Sciatic nerve (tissue), 2 donors: ENCODE measurements around the gene SLC29A3. TPM values are rescaled to one million over a fixed set of nuclear protein-coding genes. Genes with fewer than 3 reads are reported as not detected.
A peak's percentile ranks its signal among the peaks of the same experiment; 100 is the strongest.

Experiments
- ATAC-seq: fragments of 200-7000 bp; cut with Tn5 transposase; one replicate; pipeline ENCODE4 v1.9.1; 2020; ENCODE audit warnings: mild to moderate bottlenecking, moderate library complexity
- DNase-seq: peaks from one replicate; pipeline ENCODE4 v3.0.0-alpha.2; 2020; ENCODE audit warnings: low spot score
- intact Hi-C: fragments of 100-400 bp; cut with DNase I; formaldehyde crosslinking; loops from one replicate; pipeline ENCODE4 v1.14.2; 2022
- total RNA-seq: library from RNA; stranded (reverse); fragmentation: NEBNext Ultra II Directional; extraction: Animal tissue kit (Norgen Biotek cat#: 25700); gene quantifications from one replicate; pipeline ENCODE4 v1.2.1, GENCODE V29; 2021
- donor health status: DM: no; HTN: no; CAD: no.
- donor health status: DM: no; HTN: no; CAD: no.

The SLC29A3 gene
- total RNA-seq, 1 donor from 2014 or later, result 8.7 TPM

DNA sequence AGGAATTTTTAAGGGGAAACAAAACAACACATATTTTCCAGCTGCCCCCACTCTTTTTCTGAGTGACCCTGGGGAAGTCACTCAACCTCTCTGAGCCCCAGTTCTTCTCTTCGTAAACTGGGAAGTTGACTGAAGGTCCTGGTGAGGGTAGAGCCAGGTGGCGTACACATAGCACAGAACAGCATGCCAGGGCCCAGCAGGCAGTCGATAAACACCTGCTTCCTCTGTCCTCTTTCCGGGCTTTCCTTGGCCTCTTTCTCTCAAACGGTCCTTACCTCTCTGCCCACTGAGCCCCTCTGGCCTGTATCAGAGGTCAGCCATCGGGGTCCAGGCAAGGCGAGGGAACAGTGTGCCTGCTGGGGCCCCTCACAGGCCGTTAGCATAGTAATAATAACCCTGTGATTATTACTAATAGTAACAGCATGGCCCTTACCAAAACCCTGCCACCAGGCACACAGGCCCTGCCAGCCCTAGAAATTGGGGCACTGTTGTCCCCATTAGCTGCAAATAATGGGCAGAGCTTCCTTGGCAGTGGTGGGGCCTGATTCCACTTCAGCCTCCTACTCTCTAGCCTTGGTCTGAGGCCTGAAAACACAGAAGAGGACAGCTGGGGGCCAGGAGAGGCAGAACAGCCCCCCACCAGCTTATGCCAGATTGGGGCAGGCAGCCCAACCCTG lies 37.3 kb upstream of the SLC29A3 start:
- ATAC-seq (no peak), DNase-seq (no peak)
- intact Hi-C loops, result no loop called here

DNA sequence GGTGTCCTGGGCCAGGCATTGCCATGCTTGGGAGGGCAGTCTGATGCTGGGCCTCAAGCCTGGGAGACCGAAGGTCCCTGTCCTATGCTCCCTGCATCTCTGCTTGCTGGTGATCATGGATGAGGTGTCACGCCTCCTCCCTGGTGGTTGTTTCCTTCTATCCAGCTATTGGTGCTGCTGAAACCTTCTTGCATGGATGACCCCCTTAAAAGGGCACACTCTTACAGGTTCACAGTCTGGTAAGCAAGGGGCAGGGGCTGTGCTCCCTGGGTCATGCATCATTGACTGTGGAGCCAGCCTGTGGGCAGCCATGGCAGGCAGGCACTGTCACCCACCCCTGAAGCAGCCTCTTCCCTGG lies 36.8 kb upstream of the SLC29A3 start:
- intact Hi-C loops, result no loop called here
- ATAC-seq (no peak), DNase-seq (no peak)

DNA sequence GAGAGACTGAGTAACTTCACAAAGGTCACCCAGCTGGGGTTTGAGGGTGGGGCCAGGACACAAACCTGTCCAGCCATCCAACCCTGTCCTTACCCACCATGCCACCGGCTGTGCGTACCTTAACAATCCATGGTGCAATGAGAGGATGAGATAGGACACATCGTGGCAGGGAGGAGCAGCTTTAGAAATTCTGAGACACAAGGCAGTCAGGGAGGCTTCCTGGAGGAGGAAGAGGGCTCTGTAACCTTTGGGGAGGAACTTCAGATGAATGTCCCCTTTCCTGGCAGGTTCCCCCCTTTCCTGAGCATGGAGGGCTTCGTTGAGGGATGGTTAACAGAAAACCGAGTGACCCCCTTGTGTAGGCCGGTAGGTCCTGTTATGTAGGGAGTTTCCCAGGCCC lies 35.6 kb upstream of the SLC29A3 start:
- DNase-seq (no peak), ATAC-seq (no peak)
- intact Hi-C loops, result no loop called here

DNA sequence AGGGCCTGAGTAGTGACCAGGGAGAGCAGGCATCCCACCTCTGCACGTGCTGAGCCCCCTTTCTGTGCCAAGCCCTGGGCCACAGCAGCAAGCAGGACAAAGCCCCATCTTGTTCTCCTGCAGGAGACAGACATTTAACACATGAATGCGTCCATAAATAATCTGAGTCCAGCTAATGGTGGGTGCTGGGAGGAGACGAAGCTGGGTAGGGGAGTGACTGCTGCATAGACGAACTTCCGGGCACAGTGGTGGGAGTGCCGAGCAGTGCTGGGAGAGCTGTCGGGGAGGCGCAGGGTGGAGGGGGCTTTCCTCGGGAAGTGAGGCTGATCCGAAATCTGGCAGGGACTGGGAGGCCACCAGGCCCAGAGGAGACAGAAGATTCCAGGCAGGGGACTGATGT lies 35.2 kb upstream of the SLC29A3 start:
- ATAC-seq (no peak), DNase-seq (no peak)
- intact Hi-C loops, result no loop called here

DNA sequence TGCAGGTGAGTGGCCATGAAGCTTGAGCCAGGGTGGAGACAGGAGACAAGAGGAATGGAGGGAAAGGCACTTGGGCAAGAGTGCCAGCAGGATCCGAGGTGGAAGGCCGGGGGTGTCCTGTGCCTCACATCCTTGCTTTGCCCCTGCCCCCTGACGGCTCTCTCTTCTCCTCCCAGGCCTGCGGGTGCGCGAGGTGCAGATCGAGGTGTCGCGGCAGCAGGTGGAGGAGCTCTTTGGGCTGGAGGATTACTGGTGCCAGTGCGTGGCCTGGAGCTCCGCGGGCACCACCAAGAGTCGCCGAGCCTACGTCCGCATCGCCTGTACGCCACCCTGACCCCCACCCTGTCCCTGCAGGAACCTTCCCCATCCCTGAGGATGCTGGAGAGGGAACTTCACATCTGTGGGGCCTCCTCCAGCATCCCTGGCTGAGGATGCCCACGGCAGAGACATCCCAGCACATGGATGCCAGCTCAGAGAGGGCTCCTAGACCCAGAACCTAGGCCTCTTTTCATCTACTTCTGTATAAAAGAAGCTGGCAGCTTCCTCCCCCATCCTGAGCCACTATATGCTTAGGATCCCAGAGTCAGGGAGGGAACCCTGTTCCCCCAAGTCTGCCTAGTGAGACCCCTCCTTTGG lies 34.4 kb upstream of the SLC29A3 start:
- no peak for ATAC-seq
- DNase-seq, result no peak
- intact Hi-C loops, result no loop called here

DNA sequence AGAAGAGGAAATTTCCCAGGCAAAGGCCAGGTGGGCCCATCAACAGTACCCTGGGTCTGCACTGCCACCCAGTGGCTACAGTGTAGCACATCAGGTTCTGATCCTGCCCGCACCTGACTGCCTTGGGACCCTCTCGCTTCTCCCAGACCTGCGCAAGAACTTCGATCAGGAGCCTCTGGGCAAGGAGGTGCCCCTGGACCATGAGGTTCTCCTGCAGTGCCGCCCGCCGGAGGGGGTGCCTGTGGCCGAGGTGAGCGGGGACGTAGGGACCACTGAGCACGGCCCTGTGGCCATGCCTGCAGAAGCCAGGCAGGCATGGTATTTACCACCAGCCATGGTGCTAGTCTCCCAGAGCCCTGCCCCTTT lies 33.9 kb upstream of the SLC29A3 start:
- ATAC-seq, result peak; percentile 77
- DNase-seq, result no peak

DNA sequence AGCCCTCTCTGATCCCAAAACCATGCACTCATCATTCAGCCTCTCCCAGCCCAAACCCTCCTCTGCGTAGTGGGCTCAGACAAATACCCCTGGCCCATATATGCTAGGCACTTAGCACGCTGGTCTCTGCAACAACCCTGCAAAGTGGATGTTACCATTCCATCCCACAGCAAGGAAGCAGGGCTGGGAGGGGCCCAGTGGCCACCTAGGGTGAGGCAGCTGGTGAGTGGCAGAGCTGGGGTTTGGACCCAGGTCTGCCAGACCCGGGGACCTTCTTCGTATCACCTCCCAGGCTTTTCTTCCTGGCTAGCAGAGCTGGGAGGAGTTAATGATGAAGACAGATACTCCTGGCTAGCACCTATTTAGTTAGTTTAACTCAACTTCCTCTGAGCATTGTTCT lies 33.1 kb upstream of the SLC29A3 start:
- intact Hi-C loops, result no loop called here
- no peak for DNase-seq
- no peak for ATAC-seq

More for the DNA sequence above, 33.9 kb upstream of the SLC29A3 start:
- intact Hi-C loops, result no loop called here

DNA sequence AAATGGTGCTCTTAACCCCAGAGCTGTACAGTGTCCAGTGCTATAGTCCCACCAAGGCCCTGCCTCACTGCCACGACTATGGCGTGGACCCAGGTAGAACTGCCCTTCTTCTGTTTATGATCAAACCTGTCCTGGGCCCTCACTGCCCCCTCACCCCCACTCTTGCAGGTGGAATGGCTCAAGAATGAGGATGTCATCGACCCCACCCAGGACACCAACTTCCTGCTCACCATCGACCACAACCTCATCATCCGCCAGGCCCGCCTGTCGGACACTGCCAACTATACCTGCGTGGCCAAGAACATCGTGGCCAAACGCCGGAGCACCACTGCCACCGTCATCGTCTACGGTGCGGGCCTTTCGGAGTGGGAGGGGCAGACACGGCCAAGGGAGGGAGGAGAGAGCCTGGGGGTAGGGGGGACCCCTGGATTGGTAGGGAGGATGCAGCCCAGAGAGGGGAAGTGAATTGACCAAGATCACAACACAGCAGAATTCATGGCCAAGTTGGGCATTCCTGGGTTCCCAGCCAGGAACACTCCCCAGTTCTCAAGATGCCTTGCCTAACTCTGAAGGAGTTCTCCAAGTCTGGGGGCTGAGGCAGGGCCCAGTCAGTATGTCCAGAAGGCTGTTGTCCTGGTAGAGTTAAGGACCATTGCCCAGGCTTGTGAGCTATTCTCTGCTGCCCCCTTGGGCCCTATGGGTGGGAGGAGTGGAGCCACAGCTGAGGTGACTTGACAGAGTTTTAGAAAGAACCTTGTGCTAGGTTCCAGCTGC lies 32.4 kb upstream of the SLC29A3 start:
- DNase-seq (no peak), ATAC-seq (no peak)
- intact Hi-C loops, result no loop called here

DNA sequence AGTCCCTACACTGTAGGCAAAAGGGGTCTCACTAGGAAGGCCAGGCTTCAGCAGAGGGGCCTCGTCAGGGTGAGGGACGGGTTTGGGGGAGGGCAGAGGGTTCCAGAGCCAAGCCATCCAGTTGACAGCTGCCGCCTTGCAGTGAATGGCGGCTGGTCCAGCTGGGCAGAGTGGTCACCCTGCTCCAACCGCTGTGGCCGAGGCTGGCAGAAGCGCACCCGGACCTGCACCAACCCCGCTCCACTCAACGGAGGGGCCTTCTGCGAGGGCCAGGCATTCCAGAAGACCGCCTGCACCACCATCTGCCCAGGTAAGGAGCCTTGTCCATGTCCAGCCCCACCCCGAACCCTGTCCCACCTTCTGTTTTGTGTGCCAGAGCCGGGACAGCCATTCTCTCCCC lies 31.6 kb upstream of the SLC29A3 start:
- DNase-seq (no peak), ATAC-seq (no peak)
- intact Hi-C loops, result no loop called here

DNA sequence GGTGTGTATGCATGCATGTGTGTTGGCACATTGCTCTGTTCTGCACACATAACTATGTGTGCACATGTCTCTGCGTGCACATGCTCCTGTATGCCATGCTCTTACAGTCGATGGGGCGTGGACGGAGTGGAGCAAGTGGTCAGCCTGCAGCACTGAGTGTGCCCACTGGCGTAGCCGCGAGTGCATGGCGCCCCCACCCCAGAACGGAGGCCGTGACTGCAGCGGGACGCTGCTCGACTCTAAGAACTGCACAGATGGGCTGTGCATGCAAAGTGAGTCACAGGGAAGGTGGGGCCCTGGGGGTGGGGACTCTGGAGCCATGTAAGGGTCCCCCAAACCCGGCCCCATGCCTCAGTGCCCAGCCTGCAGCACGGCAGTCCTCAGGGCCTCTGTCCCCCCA lies 30.6 kb upstream of the SLC29A3 start:
- intact Hi-C loops, result no loop called here
- ATAC-seq (no peak), DNase-seq (no peak)

DNA sequence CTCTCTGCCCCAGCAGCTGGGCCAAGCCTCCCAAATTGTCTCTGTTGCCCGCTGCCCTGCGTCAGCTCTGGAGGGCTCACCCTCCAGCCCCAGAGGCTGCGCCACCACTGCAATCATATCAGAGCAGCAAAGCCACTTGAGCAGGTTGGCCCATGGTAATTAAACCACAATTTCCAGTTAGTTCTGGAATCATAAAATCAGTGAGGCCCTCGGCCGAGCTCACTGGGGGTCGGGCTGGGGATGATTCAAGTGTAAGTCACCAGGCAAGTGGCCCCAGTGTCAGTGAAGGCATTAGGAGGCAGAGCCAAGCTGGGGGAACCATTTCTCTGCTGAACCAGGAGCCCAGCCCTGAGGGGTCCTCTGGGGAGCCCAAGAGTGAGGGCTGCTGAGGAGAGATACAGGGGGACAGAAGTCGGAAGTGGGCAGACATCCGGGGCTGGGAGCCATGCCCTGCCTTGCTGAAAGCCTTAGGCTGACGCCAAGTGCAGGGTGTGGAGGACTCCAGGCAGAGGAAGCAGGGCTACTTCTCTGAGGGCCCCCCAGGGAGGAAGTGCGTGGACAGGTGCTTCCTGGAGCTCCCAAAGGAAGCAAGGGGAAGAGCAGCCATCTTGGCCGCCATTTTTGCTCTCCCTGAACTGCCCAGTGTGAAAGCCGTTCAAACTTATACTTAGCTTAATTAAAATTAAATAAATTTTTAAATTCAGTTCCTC lies 29.5 kb upstream of the SLC29A3 start:
- intact Hi-C loops, result no loop called here
- no peak for ATAC-seq
- DNase-seq, result no peak

DNA sequence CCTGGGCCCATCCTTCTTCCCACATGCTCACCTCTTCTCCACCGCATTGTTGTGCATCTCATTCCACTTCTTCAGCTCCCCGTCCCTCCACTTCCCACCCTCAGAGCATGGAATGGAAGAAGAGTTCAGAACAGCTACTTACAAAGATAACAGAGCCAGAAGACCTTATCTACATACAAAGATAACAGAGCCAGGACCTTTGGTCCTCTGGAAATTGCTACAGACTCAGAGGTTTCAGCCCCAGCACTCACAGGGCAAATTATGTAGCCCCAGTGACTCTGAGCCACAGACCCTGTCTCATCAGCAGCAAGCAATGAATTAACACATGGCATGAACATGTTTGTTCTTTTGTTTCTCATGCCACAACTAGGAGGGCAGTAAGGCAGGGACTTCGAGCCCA lies 28.7 kb upstream of the SLC29A3 start:
- intact Hi-C loops, result no loop called here
- ATAC-seq, result no peak
- DNase-seq, result no peak

DNA sequence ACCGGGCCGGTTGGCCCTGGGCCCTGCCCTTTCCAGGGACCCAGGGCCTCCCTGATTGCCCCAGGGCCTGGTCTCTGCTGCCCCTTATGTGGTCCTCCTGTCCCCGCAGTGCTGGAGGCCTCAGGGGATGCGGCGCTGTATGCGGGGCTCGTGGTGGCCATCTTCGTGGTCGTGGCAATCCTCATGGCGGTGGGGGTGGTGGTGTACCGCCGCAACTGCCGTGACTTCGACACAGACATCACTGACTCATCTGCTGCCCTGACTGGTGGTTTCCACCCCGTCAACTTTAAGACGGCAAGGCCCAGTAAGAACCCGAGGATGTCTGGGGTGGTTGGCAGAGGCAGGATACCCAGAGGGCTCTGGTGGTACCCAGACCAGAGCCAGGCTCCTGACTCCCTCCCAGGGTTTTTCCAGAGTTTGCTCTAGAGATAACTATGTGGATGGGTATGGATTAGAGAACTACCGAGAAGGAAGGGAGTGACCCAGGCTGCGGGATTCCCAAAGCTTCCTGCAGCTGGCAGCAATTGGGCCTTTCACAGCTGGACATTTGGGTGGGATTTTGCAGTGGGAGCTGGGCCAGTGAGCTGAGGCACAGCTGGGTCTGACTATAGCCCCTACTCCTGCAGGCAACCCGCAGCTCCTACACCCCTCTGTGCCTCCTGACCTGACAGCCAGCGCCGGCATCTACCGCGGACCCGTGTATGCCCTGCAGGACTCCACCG lies 28.1 kb upstream of the SLC29A3 start:
- intact Hi-C loops, result no loop called here
- DNase-seq, result no peak
- ATAC-seq, result no peak

DNA sequence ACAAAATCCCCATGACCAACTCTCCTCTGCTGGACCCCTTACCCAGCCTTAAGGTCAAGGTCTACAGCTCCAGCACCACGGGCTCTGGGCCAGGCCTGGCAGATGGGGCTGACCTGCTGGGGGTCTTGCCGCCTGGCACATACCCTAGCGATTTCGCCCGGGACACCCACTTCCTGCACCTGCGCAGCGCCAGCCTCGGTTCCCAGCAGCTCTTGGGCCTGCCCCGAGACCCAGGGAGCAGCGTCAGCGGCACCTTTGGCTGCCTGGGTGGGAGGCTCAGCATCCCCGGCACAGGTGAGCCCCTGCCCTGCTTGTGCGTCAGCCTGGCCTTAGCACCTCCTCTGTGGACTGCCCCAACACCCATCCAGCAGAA lies 27.5 kb upstream of the SLC29A3 start:
- DNase-seq, result no peak
- intact Hi-C loops, result no loop called here
- no peak for ATAC-seq

DNA sequence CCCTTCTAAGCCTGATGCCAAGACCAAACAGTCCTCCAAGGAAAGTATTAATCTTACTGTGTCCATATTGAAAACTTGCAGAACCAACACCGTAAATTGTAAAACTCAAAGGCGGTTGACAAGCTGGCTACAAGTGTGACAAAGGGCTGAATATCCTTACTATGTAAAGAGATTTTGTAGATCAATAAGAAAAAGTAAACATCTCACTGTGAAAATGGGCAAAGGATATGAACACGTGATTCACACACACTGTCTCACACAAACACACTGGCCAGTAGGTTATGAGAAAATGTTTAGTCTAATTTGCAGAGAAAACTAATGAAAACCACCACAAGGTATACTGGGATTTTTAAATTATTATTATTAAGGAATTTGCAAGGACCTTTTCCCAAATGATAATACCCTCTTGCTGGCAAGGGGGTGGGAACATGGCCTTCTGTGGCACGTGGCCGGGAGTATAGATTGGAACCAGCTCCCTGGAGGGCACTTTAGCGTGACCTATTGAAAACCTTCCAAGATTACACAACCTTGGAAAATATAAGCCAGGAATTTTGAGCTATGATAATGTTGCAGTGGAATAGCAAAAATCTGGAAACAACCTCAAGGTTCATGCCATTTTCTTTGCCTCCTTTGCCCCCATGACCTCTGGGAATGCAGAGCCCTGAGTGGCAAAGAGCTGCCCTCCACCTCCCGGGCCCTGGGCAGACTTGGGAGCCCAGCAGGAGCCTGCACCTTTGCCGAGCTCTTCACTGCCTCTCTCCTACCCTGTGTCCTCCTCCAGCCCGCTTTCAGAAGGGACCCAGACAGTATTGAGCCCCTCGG lies 26.2 kb upstream of the SLC29A3 start:
- DNase-seq (no peak), ATAC-seq (no peak)
- intact Hi-C loops, result no loop called here

DNA sequence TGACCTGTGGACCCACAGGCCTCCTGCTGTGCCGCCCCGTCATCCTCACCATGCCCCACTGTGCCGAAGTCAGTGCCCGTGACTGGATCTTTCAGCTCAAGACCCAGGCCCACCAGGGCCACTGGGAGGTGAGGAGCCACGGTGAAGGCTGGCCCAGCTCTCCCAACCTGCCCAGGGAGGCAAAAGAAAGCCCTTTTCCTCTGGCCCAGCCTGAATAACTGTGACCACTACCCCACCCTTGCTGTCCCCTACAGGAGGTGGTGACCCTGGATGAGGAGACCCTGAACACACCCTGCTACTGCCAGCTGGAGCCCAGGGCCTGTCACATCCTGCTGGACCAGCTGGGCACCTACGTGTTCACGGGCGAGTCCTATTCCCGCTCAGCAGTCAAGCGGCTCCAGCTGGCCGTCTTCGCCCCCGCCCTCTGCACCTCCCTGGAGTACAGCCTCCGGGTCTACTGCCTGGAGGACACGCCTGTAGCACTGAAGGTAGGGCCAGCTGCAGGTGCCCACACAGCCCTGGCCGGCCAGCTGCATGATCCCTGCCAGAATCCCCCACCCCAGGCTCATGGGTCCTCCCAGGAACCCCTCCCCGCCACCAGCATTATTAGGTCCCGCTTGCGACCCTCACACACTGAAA lies 25.5 kb upstream of the SLC29A3 start:
- DNase-seq, result no peak
- peak; percentile 23 for ATAC-seq
- intact Hi-C loops, result no loop called here

DNA sequence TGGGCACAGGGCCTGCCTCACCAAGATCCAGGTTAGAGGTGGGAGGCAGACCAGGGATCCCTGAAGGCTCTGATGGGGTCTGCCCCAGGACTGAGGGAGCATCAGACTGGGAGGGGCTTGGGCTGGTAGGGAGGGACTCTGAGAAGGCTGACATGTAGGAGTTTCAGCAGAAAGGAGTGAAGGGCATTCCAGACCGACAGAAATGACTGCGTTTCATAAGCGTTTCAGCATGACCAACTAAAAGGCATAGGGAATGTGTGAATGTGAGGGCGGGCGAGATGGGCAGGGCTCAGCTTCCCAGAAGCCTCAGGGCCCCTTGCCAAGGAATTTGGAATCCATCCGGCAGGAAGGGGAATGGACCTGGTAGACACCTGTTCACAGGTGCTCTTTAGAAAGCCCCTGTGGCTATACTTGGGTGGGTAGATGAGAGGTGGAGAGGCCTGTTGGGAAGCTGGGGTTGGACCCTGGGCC lies 24.9 kb upstream of the SLC29A3 start:
- no peak for ATAC-seq
- intact Hi-C loops, result no loop called here
- no peak for DNase-seq

DNA sequence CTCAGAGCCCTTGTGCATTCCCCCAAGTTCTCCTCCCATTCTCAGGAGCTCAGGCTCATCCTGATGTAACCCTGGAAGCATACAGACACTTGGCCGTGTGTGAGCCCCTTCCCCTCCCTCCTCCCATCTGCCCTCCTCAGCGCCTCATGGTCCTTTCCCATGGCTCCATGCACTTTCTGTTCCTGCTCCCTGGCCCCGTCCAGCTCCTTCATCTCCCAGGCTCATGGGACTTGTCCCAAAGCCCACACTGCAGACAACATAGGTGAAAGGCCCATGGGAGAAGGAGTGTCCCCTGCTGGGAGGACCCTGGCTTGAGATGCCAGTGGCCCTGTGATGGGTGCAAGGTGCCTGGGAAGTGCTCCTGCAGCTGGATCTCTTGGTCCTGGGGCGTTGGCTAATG lies 24.2 kb upstream of the SLC29A3 start:
- intact Hi-C loops, result no loop called here
- DNase-seq, result no peak
- no peak for ATAC-seq
